SK-N-SH (cell line): ENCODE measurements around the gene SOCS7. TPM values are rescaled to one million over a fixed set of nuclear protein-coding genes. Genes with fewer than 3 reads are reported as not detected.

Source experiments
- CTCF ChIA-PET: fragments of 300-600, 350-600 bp; formaldehyde crosslinking; extraction: SDS; loops from one replicate; lab custom pipeline; 2021; lab: Yijun Ruan, JAX
- POLR2A ChIA-PET: fragments of 350-600 bp; sonication (Branson Sonifier 250); formaldehyde crosslinking; extraction: SDS; loops from one replicate; lab custom pipeline; 2020; ENCODE audit warnings: antibody characterized with exemption, inconsistent platforms; lab: Yijun Ruan, JAX
- DNase-seq: peaks from one replicate; pipeline ENCODE4 v3.0.0; 2012
- H2AFZ ChIP-seq: fragments of 200-600 bp; sonication (generic); 2 replicates; pipeline ENCODE4 v1.8.1; 2016; ENCODE audit warnings: antibody characterized with exemption, mild to moderate bottlenecking, low read depth
- H3F3A ChIP-seq: fragments of 200-600 bp; sonication (generic); replicated peaks from 2 replicates; pipeline ENCODE3; 2016; ENCODE audit warnings: antibody characterized with exemption, mild to moderate bottlenecking; ENCODE audit not compliant: insufficient read depth
- H3K27ac ChIP-seq, 2 experiments: fragments of 200-500 bp in 1 of 2; fragments of 200-600 bp in 1 of 2; sonication (Bioruptor generic) in 1 of 2; sonication (generic), shearing (Covaris generic) in 1 of 2; 2 replicates each; pipeline versions ENCODE4 v1.5.1 to v1.6.1; 2014 to 2016; ENCODE audit warnings: low read depth in 2 of 2, inconsistent platforms in 1 of 2, low read length in 1 of 2, mild to moderate bottlenecking in 1 of 2, mixed read lengths in 1 of 2
- H3K27me3 ChIP-seq: fragments of 200-600 bp; sonication (generic), shearing (Covaris generic); 2 replicates; pipeline ENCODE4 v1.6.1; 2016; ENCODE audit warnings: mixed run types; ENCODE audit not compliant: insufficient read depth
- H3K36me3 ChIP-seq, 2 experiments: fragments of 200-500 bp in 1 of 2; fragments of 200-600 bp in 1 of 2; sonication (Bioruptor generic) in 1 of 2; sonication (generic) in 1 of 2; replicated peaks in 1 of 2; 2 replicates each; pipeline versions ENCODE3 to v1.5.1; 2014 to 2016; ENCODE audit warnings: low read length in 1 of 2, mild to moderate bottlenecking in 1 of 2; ENCODE audit not compliant: insufficient read depth in 2 of 2, control insufficient read depth in 1 of 2
- H3K4me1 ChIP-seq, 2 experiments: fragments of 200-500 bp in 1 of 2; fragments of 200-600 bp in 1 of 2; sonication (Bioruptor generic) in 1 of 2; sonication (generic), shearing (Covaris generic) in 1 of 2; 2 replicates each; pipeline versions ENCODE4 v1.5.1 to v1.6.1; 2014 to 2016; ENCODE audit warnings: low read depth in 1 of 2, low read length in 1 of 2, mixed run types in 1 of 2; ENCODE audit not compliant: insufficient read depth in 2 of 2, control insufficient read depth in 1 of 2
- H3K4me2 ChIP-seq: fragments of 200-600 bp; sonication (generic), shearing (Covaris generic); 2 replicates; pipeline ENCODE4 v1.6.1; 2017; ENCODE audit warnings: mixed run types
- H3K4me3 ChIP-seq, 2 experiments: fragments of 200-500 bp in 1 of 2; fragments of 200-600 bp in 1 of 2; sonication (Bioruptor generic) in 1 of 2; sonication (generic), shearing (Covaris generic) in 1 of 2; 2 replicates each; pipeline versions ENCODE4 v1.5.1 to v1.8.1; 2014 to 2016; ENCODE audit warnings: low read depth in 2 of 2, inconsistent platforms in 1 of 2, low read length in 1 of 2, mild to moderate bottlenecking in 1 of 2, mixed read lengths in 1 of 2, moderate library complexity in 1 of 2
- H3K79me2 ChIP-seq: fragments of 200-600 bp; sonication (generic); 2 replicates; pipeline ENCODE4 v1.8.1; 2017; ENCODE audit warnings: mild to moderate bottlenecking; ENCODE audit not compliant: insufficient read depth
- H3K9ac ChIP-seq: fragments of 200-600 bp; sonication (generic); 2 replicates; pipeline ENCODE4 v1.6.1; 2017; ENCODE audit warnings: mixed run types
- H3K9me2 ChIP-seq: fragments of 200-600 bp; sonication (generic); 2 replicates; pipeline ENCODE4 v1.6.1; 2017; ENCODE audit warnings: mixed run types
- H3K9me3 ChIP-seq: fragments of 200-600 bp; sonication (generic); 2 replicates; pipeline ENCODE4 v1.6.1; 2017; ENCODE audit warnings: mixed run types, mild to moderate bottlenecking, moderate library complexity
- H4K20me1 ChIP-seq: fragments of 200-600 bp; sonication (generic); 2 replicates; pipeline ENCODE4 v1.6.1; 2017; ENCODE audit warnings: mild to moderate bottlenecking, mixed run types; ENCODE audit not compliant: insufficient read depth
- CHD2 ChIP-seq: fragments of 150-350 bp; IDR thresholded peaks from 2 replicates; pipeline ENCODE4 v1.6.1; 2018; ENCODE audit warnings: low read length; ENCODE audit not compliant: partially characterized antibody
- ELF1 ChIP-seq: IDR thresholded peaks from 2 replicates; pipeline ENCODE4 v1.4.0; 2012
- EP300 ChIP-seq, 2 experiments: IDR thresholded peaks; 2 replicates each; pipeline versions ENCODE4 v1.4.0 to v1.6.1; 2012; ENCODE audit warnings: borderline replicate concordance in 1 of 2, low read depth in 1 of 2, low read length in 1 of 2
- FOXM1 ChIP-seq: IDR thresholded peaks from 2 replicates; pipeline ENCODE4 v1.4.0; 2012; ENCODE audit warnings: low read depth, mild to moderate bottlenecking
- GATA2 ChIP-seq: sonication (generic); formaldehyde crosslinking; IDR thresholded peaks from 2 replicates; pipeline ENCODE4 v1.5.0; 2020; ENCODE audit warnings: mild to moderate bottlenecking, missing genetic modification reagents
- JUND ChIP-seq: IDR thresholded peaks from 2 replicates; pipeline ENCODE4 v1.4.0; 2012
- MEF2A ChIP-seq: IDR thresholded peaks from 2 replicates; pipeline ENCODE4 v1.4.0; 2012; ENCODE audit warnings: low read depth, borderline replicate concordance
- MXI1 ChIP-seq: IDR thresholded peaks from 2 replicates; pipeline ENCODE4 v1.6.1; 2012; ENCODE audit warnings: mild to moderate bottlenecking, low read depth, low read length, improper control_type of control experiment
- NRF1 ChIP-seq: IDR thresholded peaks from 2 replicates; pipeline ENCODE4 v1.6.1; 2012; ENCODE audit warnings: low read depth, mild to moderate bottlenecking, low read length
- RFX5 ChIP-seq: IDR thresholded peaks from 2 replicates; pipeline ENCODE4 v1.6.1; 2012; ENCODE audit warnings: mild to moderate bottlenecking, improper control_type of control experiment, low read length
- RXRA ChIP-seq: IDR thresholded peaks from 2 replicates; pipeline ENCODE4 v1.4.0; 2012; ENCODE audit warnings: low read depth, mild to moderate bottlenecking, borderline replicate concordance
- SMC3 ChIP-seq: IDR thresholded peaks from 2 replicates; pipeline ENCODE4 v1.6.1; 2012; ENCODE audit warnings: low read depth, low read length, improper control_type of control experiment
- TCF12 ChIP-seq: IDR thresholded peaks from 2 replicates; pipeline ENCODE4 v1.4.0; 2012
- TEAD4 ChIP-seq: IDR thresholded peaks from 2 replicates; pipeline ENCODE4 v1.4.0; 2012; ENCODE audit warnings: mild to moderate bottlenecking, borderline replicate concordance; ENCODE audit not compliant: insufficient read depth
- WGBS: methylation state at CpG from one replicate; pipeline ENCODE4 v1.1.6; 2017; ENCODE audit warnings: low lambda C conversion rate; 5-methylcytosine and 5-hydroxymethylcytosine counted together
- polyA plus RNA-seq, 3 experiments: library from polyadenylated mRNA; depleted of rRNA; stranded (reverse); fragments of >200 nt; gene quantifications; 2 replicates each; pipeline ENCODE4 v1.2.3, GENCODE V29; 2012
- TF ChIP-seq, protein P1 (sequence below): IDR thresholded peaks from 2 replicates; pipeline ENCODE4 v1.4.0; 2012; ENCODE audit warnings: low read depth, borderline replicate concordance
- TF ChIP-seq, protein P2 (sequence below): IDR thresholded peaks from 2 replicates; pipeline ENCODE4 v1.4.0; 2012; ENCODE audit warnings: low read depth
- TF ChIP-seq, protein P3 (sequence below): fragments of 200-600 bp; sonication (generic); IDR thresholded peaks from 2 replicates; pipeline ENCODE4 v1.6.1; 2017; ENCODE audit warnings: antibody characterized with exemption, mild to moderate bottlenecking, moderate library complexity
- TF ChIP-seq, protein P4 (sequence below): fragments of 150-350 bp; IDR thresholded peaks from 2 replicates; pipeline ENCODE4 v1.6.1; 2016; ENCODE audit warnings: mild to moderate bottlenecking, low read depth, low read length
- TF ChIP-seq, protein P5 (sequence below): IDR thresholded peaks from 2 replicates; pipeline ENCODE4 v1.6.1; 2012; ENCODE audit warnings: mild to moderate bottlenecking, low read depth, low read length, moderate library complexity
- TF ChIP-seq, protein P6 (sequence below): IDR thresholded peaks from 2 replicates; pipeline ENCODE4 v1.4.0; 2012; ENCODE audit warnings: low read depth, borderline replicate concordance

The SOCS7 gene
- polyA plus RNA-seq, 1 of the 3 experiments (the other 2 are of a cell fraction): 7.4 TPM

DNA sequence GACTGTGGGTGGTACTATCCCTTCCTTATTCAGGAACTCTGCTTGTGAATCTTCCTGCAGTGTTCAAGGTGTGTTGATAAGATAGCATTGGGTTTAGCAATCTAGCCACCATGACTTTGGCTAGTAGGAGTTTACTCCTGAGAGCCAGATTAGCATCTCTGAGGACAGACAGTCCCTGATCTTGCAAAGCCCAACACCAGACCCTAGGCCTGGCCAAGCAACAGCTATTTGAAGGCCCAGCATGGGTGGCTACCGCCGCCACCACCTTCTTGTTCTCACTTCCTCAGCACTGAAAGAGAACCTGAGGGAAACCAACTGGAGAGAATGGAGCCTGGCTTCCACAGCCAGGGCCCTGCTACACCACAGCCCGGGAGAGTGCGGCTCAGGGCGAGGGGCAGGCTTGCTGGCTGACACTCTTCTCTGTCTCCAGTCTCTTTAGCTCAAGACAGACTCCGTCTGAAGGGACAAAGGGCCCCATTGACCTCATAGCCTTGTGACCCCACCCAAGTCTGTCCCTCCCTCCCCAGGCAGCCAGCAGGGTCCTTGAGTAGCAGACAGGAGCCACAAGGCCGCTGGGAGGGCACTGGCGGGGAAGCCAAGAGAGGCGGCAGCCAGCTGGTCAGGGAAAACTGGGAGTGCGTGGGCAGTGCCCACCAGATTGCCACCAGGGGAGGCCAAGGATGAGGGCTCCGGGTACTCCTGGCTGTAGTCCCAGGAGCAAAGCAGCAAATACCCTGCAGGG, 65.7 kb downstream of the SOCS7 start:
- ChIA-PET POLR2A (no interaction called here), CTCF (interaction anchor here (1.0 to 16.7 kb wide), 5 partner anchors 9 to 246 kb away, joined by 3 to 423 read pairs (median 4); partner anchors contain the start of genes GPR179 and SOCS7)
- 93% methylated on average over 5 of the region's 11 CpGs for WGBS
- no peak overlapping the region for H3K4me3 ChIP-seq
- H3K79me2 ChIP-seq: no peaks in the 10 kb centered on the region
- no peak overlapping the region for H3K4me2 ChIP-seq
- no peaks in the 10 kb centered on the region for H3F3A ChIP-seq
- no peak overlapping the region for H2AFZ ChIP-seq
- H4K20me1 ChIP-seq: no peaks in the 10 kb centered on the region
- H3K9ac ChIP-seq: no peak overlapping the region
- no peak overlapping the region for H3K27ac ChIP-seq
- H3K36me3 ChIP-seq: no peaks in the 10 kb centered on the region
- no peaks in the 10 kb centered on the region for H3K9me3 ChIP-seq
- peaks cover 13 to 68% of the 10 kb centered on the region in 2 experiments; a peak in 3 of 4 replicates for H3K4me1 ChIP-seq
- no peaks in the 10 kb centered on the region for H3K27me3 ChIP-seq
- no peaks in the 10 kb centered on the region for H3K9me2 ChIP-seq
- TF ChIP-seq RXRA (no peak), ELF1 (no peak), TCF12 (no peak), JUND (no peak), SMC3 (no peak), MXI1 (no peak), GATA2 (no peak), RFX5 (no peak), MEF2A (no peak), EP300 (IDR thresholded peaks at IDR 0.05; ENCODE audit: borderline replicate concordance in 1 of 2, low read depth in 1 of 2, low read length in 1 of 2) (no peak), CHD2 (no peak), NRF1 (no peak), FOXM1 (no peak), TEAD4 (no peak)
- TF ChIP-seq, protein P1, sequence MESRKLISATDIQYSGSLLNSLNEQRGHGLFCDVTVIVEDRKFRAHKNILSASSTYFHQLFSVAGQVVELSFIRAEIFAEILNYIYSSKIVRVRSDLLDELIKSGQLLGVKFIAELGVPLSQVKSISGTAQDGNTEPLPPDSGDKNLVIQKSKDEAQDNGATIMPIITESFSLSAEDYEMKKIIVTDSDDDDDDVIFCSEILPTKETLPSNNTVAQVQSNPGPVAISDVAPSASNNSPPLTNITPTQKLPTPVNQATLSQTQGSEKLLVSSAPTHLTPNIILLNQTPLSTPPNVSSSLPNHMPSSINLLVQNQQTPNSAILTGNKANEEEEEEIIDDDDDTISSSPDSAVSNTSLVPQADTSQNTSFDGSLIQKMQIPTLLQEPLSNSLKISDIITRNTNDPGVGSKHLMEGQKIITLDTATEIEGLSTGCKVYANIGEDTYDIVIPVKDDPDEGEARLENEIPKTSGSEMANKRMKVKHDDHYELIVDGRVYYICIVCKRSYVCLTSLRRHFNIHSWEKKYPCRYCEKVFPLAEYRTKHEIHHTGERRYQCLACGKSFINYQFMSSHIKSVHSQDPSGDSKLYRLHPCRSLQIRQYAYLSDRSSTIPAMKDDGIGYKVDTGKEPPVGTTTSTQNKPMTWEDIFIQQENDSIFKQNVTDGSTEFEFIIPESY: no peak
- TF ChIP-seq, protein P2, sequence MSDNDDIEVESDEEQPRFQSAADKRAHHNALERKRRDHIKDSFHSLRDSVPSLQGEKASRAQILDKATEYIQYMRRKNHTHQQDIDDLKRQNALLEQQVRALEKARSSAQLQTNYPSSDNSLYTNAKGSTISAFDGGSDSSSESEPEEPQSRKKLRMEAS: no peak
- TF ChIP-seq, protein P3, sequence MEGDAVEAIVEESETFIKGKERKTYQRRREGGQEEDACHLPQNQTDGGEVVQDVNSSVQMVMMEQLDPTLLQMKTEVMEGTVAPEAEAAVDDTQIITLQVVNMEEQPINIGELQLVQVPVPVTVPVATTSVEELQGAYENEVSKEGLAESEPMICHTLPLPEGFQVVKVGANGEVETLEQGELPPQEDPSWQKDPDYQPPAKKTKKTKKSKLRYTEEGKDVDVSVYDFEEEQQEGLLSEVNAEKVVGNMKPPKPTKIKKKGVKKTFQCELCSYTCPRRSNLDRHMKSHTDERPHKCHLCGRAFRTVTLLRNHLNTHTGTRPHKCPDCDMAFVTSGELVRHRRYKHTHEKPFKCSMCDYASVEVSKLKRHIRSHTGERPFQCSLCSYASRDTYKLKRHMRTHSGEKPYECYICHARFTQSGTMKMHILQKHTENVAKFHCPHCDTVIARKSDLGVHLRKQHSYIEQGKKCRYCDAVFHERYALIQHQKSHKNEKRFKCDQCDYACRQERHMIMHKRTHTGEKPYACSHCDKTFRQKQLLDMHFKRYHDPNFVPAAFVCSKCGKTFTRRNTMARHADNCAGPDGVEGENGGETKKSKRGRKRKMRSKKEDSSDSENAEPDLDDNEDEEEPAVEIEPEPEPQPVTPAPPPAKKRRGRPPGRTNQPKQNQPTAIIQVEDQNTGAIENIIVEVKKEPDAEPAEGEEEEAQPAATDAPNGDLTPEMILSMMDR: no peak
- TF ChIP-seq, protein P4, sequence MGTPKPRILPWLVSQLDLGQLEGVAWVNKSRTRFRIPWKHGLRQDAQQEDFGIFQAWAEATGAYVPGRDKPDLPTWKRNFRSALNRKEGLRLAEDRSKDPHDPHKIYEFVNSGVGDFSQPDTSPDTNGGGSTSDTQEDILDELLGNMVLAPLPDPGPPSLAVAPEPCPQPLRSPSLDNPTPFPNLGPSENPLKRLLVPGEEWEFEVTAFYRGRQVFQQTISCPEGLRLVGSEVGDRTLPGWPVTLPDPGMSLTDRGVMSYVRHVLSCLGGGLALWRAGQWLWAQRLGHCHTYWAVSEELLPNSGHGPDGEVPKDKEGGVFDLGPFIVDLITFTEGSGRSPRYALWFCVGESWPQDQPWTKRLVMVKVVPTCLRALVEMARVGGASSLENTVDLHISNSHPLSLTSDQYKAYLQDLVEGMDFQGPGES: no peak
- TF ChIP-seq, protein P5, sequence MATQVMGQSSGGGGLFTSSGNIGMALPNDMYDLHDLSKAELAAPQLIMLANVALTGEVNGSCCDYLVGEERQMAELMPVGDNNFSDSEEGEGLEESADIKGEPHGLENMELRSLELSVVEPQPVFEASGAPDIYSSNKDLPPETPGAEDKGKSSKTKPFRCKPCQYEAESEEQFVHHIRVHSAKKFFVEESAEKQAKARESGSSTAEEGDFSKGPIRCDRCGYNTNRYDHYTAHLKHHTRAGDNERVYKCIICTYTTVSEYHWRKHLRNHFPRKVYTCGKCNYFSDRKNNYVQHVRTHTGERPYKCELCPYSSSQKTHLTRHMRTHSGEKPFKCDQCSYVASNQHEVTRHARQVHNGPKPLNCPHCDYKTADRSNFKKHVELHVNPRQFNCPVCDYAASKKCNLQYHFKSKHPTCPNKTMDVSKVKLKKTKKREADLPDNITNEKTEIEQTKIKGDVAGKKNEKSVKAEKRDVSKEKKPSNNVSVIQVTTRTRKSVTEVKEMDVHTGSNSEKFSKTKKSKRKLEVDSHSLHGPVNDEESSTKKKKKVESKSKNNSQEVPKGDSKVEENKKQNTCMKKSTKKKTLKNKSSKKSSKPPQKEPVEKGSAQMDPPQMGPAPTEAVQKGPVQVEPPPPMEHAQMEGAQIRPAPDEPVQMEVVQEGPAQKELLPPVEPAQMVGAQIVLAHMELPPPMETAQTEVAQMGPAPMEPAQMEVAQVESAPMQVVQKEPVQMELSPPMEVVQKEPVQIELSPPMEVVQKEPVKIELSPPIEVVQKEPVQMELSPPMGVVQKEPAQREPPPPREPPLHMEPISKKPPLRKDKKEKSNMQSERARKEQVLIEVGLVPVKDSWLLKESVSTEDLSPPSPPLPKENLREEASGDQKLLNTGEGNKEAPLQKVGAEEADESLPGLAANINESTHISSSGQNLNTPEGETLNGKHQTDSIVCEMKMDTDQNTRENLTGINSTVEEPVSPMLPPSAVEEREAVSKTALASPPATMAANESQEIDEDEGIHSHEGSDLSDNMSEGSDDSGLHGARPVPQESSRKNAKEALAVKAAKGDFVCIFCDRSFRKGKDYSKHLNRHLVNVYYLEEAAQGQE: no peak
- TF ChIP-seq, protein P6, sequence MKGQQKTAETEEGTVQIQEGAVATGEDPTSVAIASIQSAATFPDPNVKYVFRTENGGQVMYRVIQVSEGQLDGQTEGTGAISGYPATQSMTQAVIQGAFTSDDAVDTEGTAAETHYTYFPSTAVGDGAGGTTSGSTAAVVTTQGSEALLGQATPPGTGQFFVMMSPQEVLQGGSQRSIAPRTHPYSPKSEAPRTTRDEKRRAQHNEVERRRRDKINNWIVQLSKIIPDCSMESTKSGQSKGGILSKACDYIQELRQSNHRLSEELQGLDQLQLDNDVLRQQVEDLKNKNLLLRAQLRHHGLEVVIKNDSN: no peak
- DNase-seq: no peak
